Endothelial cell of umbilical vein (primary cell): ENCODE measurements around the gene ELOVL2. TPM values are rescaled to one million over a fixed set of nuclear protein-coding genes. Genes with fewer than 3 reads are reported as not detected.

Experiments used
- BruUV-seq: library from RNA; stranded (reverse); fragments of 400-500 nt; replicated peaks from 2 replicates; lab custom pipeline; 2021; lab: Mats Ljungman, UMichigan
- CTCF ChIA-PET: fragments of 300-600, 350-600 bp; sonication (Branson Sonifier 250); formaldehyde crosslinking; loops from one replicate; lab custom pipeline; 2021; ENCODE audit warnings: antibody characterized with exemption, inconsistent platforms; lab: Charles Lee
- POLR2A ChIA-PET: fragments of 300-600, 350-600 bp; sonication (Branson Sonifier 250); formaldehyde crosslinking; loops from one replicate; lab custom pipeline; 2021; ENCODE audit warnings: antibody characterized with exemption, inconsistent platforms; lab: Charles Lee
- DNase-seq: peaks from one replicate; pipeline ENCODE4 v3.0.0-alpha.2; 2011; ENCODE audit warnings: low read depth, low spot score
- FAIRE-seq: peaks from 2 replicates; lab custom pipeline; 2011; peaks lifted over from hg19 to GRCh38; lab: Jason Lieb, UNC
- H2AFZ ChIP-seq: 2 replicates; pipeline ENCODE4 v1.6.0; 2012; ENCODE audit warnings: low read depth, low read length, control low read depth, inconsistent platforms
- H3K27ac ChIP-seq: 2 replicates; pipeline ENCODE4 v1.5.1; 2011; ENCODE audit warnings: low read depth, mild to moderate bottlenecking, control low read depth, low read length, moderate library complexity; ENCODE audit not compliant: insufficient read depth
- H3K27me3 ChIP-seq, 2 experiments: 2 replicates each; pipeline versions ENCODE4 v1.6.0 to v1.6.1; 2011; ENCODE audit warnings: low read length in 2 of 2, mixed read lengths in 1 of 2; ENCODE audit not compliant: control insufficient read depth in 2 of 2, insufficient read depth in 2 of 2
- H3K36me3 ChIP-seq, 2 experiments: 2 replicates in 1 of 2; 3 replicates in 1 of 2; pipeline ENCODE4 v1.5.1; 2011; ENCODE audit warnings: low read length in 2 of 2, mild to moderate bottlenecking in 1 of 2, moderate library complexity in 1 of 2; ENCODE audit not compliant: control insufficient read depth in 2 of 2, insufficient read depth in 2 of 2; ENCODE audit errors: extremely low read depth in 1 of 2
- H3K4me1 ChIP-seq: 3 replicates; pipeline ENCODE4 v1.5.1; 2011; ENCODE audit warnings: mild to moderate bottlenecking, low read length; ENCODE audit not compliant: control insufficient read depth, insufficient read depth; ENCODE audit errors: extremely low read depth
- H3K4me2 ChIP-seq: 2 replicates; pipeline ENCODE4 v1.6.1; 2011; ENCODE audit warnings: low read length, control low read depth, mixed read lengths; ENCODE audit not compliant: insufficient read depth
- H3K4me3 ChIP-seq, 3 experiments: fragments of 200-600 bp in 1 of 3; sonication (generic), shearing (Covaris generic) in 1 of 3; replicated peaks in 1 of 3; 2 replicates each; pipeline ENCODE4 v1.5.1; 2011 to 2016; ENCODE audit warnings: control low read depth in 3 of 3, low read length in 3 of 3, mild to moderate bottlenecking in 2 of 3, inconsistent platforms in 1 of 3, low read depth in 1 of 3, moderate library complexity in 1 of 3; ENCODE audit not compliant: insufficient read depth in 1 of 3
- H3K79me2 ChIP-seq: 2 replicates; pipeline ENCODE4 v1.6.0; 2012; ENCODE audit warnings: low read length, inconsistent platforms; ENCODE audit not compliant: control insufficient read depth, insufficient read depth
- H3K9ac ChIP-seq: replicated peaks from 2 replicates; pipeline ENCODE3; 2011; ENCODE audit warnings: low read length, control low read depth; ENCODE audit not compliant: insufficient read depth; ENCODE audit errors: extremely low read depth
- H3K9me1 ChIP-seq: replicated peaks from 3 replicates; pipeline ENCODE4 v1.6.0; 2011; ENCODE audit warnings: mild to moderate bottlenecking, low read length; ENCODE audit not compliant: control insufficient read depth, insufficient read depth; ENCODE audit errors: extremely low read depth
- H3K9me3 ChIP-seq: replicated peaks from 2 replicates; pipeline ENCODE4 v1.5.1; 2012; ENCODE audit warnings: low read length, inconsistent platforms; ENCODE audit not compliant: control insufficient read depth, insufficient read depth
- H4K20me1 ChIP-seq: replicated peaks from 2 replicates; pipeline ENCODE3; 2011; ENCODE audit warnings: mild to moderate bottlenecking, low read length; ENCODE audit not compliant: control insufficient read depth, insufficient read depth; ENCODE audit errors: extremely low read depth
- EZH2 ChIP-seq: IDR thresholded peaks from 2 replicates; pipeline ENCODE4 v1.6.1; 2012; ENCODE audit warnings: borderline replicate concordance, low read depth, mild to moderate bottlenecking, moderate library complexity, low read length, inconsistent platforms; ENCODE audit not compliant: severe bottlenecking
- FOS ChIP-seq: IDR thresholded peaks from 2 replicates; pipeline ENCODE4 v1.6.1; 2011; ENCODE audit warnings: mild to moderate bottlenecking, low read length, moderate library complexity, borderline replicate concordance; ENCODE audit not compliant: insufficient read depth
- GATA2 ChIP-seq: IDR thresholded peaks from 2 replicates; pipeline ENCODE4 v1.7.0; 2011; ENCODE audit warnings: low read depth, mild to moderate bottlenecking, moderate library complexity, mixed read lengths, low read length; ENCODE audit not compliant: insufficient read length, insufficient read depth
- JUN ChIP-seq: IDR thresholded peaks from 2 replicates; pipeline ENCODE4 v1.6.1; 2011; ENCODE audit warnings: borderline replicate concordance, low read depth; ENCODE audit not compliant: insufficient read length, insufficient read depth
- MAX ChIP-seq: IDR thresholded peaks from 2 replicates; pipeline ENCODE4 v1.6.1; 2011; ENCODE audit not compliant: insufficient read depth, insufficient read length
- MYC ChIP-seq: IDR thresholded peaks from one replicate; pipeline ENCODE4 v1.6.1; 2011; ENCODE audit warnings: mild to moderate bottlenecking, low read depth, low read length
- POLR2A ChIP-seq: IDR thresholded peaks from 2 replicates; pipeline ENCODE4 v1.6.1; 2012; ENCODE audit warnings: low read depth, mild to moderate bottlenecking, control low read depth, low read length
- POLR2AphosphoS5 ChIP-seq: IDR thresholded peaks from 2 replicates; pipeline ENCODE4 v1.6.1; 2012; ENCODE audit warnings: low read depth, mild to moderate bottlenecking, control low read depth, low read length, moderate library complexity; ENCODE audit not compliant: insufficient read depth
- dilution Hi-C: fragments of 300-500 bp; cut with MboI; formaldehyde crosslinking; loops from one replicate; pipeline ENCODE4 v1.15.0; 2019; ENCODE audit warnings: low sequenced_read_pairs; ENCODE audit not compliant: extremely low pct_ligation_motif_present
- intact Hi-C: fragments of 100-400 bp; cut with micrococcal nuclease; formaldehyde crosslinking; loops from one replicate; pipeline ENCODE4 v1.10.0; 2022
- polyA plus RNA-seq, 4 experiments: library from polyadenylated mRNA; depleted of rRNA in 3 of 4; stranded (reverse) in 3 of 4; unstranded in 1 of 4; fragments of >200 nt; gene quantifications; 2 replicates each; pipeline versions ENCODE4 v1.2.1 to v1.2.3, GENCODE V29; 2011 to 2012; ENCODE audit warnings: missing spikeins in 1 of 4
- total RNA-seq: library from RNA; stranded (reverse); gene quantifications from 2 replicates; pipeline ENCODE4 v1.2.3, GENCODE V29; 2021
- TF ChIP-seq, protein P1 (sequence below), 2 donors: IDR thresholded peaks; 1 replicate in 1 of 2; 2 replicates in 1 of 2; pipeline ENCODE4 v1.5.1; 2011; ENCODE audit warnings: low read length in 2 of 2, mild to moderate bottlenecking in 2 of 2, moderate library complexity in 2 of 2, control low read depth in 1 of 2, inconsistent platforms in 1 of 2, low read depth in 1 of 2; ENCODE audit not compliant: insufficient read depth in 1 of 2; ENCODE audit errors: extremely low read depth in 1 of 2

ELOVL2 gene
- total and polyA plus RNA-seq, 2 donors (not counting 3 experiments of a cell fraction or from before 2014, with no cell fraction given): not detected

DNA sequence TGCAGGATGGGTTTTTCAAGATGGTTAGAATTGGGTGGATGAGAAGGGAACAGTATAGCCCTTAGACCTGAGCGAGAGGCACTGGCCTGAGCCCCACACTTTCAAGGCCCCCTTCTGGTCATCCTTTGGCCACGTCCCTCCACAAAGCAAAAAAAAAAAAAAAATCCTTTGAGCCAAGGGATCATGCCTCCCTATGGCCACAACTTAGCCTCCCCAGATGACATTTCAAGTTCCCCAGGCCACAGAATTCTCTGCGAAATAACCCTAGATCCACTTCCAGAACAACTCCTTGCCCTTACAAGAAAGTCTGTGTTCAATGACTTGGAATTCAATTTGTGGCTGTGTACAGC, 30.4 kb downstream of the ELOVL2 start:
- Histone ChIP-seq H3K4me1 (peaks cover 6% of the 10 kb centered on the region), H3K27ac (no peak overlapping the region), H3K4me3 (no peak overlapping the region), H3K27me3 (peaks cover 4 to 7% of the 10 kb centered on the region in 2 experiments), H3K9me3 (no peaks in the 10 kb centered on the region), H3K9me1 (no peaks in the 10 kb centered on the region), H3K4me2 (no peak overlapping the region), H2AFZ (no peak overlapping the region), H3K79me2 (no peaks in the 10 kb centered on the region), H4K20me1 (no peaks in the 10 kb centered on the region), H3K36me3 (no peaks in the 10 kb centered on the region), H3K9ac (no peak overlapping the region)
- POLR2A ChIA-PET: no interaction called here
- no peak for FAIRE-seq
- dilution Hi-C loops (no loop called here), intact Hi-C loops (no loop called here)
- TF ChIP-seq JUN (no peak), POLR2A (no peak), GATA2 (no peak)
- CTCF ChIA-PET: no interaction called here
- DNase-seq: no peak
- BruUV-seq: no TSS peak

DNA sequence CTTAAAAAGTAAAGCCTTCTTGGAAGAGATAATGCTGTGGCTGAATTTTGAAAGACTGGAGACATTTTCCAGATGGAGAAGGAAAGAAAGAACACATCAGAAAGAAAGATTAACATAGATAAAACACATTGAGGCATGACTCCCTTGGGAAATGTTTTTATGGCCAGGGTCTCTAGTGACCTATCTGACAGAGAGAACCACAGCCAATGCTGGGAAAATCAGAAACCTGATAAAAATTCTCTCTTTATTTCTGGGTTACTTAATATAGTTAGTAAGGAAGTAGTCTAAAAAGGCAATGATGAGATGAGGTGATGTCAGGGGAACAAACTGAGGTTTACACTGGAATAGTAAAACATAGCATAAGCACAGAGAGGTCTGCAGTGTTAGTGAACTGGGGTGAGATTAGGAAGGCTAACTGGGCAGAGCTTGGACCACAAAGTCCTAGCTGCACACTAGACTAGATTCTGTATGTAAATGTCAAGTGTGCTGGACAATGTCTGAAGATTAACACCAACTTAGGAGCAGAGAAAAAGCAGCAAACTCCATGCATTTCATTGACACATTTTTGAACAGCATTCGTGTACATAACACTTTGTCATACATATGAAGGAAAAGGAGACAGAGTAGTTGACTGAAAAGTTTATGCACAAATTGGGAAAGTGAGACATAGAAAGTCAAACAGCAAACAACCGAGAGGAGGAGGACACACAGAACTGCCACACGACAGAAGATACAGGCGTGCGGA, 31.0 kb downstream of the ELOVL2 start:
- Histone ChIP-seq H3K36me3 (no peaks in the 10 kb centered on the region), H3K9ac (no peak overlapping the region), H3K9me1 (no peaks in the 10 kb centered on the region), H3K9me3 (no peaks in the 10 kb centered on the region), H3K79me2 (no peaks in the 10 kb centered on the region), H2AFZ (no peak overlapping the region), H3K4me2 (no peak overlapping the region), H3K4me3 (no peak overlapping the region), H3K27ac (no peak overlapping the region), H4K20me1 (no peaks in the 10 kb centered on the region), H3K4me1 (peaks cover 6% of the 10 kb centered on the region), H3K27me3 (peaks cover 4 to 7% of the 10 kb centered on the region in 2 experiments)
- CTCF ChIA-PET: no interaction called here
- TF ChIP-seq GATA2 (no peak), MYC (no peak), POLR2AphosphoS5 (no peak), JUN (no peak), FOS (no peak), MAX (no peak), EZH2 (no peak), POLR2A (no peak)
- TF ChIP-seq, protein P1, sequence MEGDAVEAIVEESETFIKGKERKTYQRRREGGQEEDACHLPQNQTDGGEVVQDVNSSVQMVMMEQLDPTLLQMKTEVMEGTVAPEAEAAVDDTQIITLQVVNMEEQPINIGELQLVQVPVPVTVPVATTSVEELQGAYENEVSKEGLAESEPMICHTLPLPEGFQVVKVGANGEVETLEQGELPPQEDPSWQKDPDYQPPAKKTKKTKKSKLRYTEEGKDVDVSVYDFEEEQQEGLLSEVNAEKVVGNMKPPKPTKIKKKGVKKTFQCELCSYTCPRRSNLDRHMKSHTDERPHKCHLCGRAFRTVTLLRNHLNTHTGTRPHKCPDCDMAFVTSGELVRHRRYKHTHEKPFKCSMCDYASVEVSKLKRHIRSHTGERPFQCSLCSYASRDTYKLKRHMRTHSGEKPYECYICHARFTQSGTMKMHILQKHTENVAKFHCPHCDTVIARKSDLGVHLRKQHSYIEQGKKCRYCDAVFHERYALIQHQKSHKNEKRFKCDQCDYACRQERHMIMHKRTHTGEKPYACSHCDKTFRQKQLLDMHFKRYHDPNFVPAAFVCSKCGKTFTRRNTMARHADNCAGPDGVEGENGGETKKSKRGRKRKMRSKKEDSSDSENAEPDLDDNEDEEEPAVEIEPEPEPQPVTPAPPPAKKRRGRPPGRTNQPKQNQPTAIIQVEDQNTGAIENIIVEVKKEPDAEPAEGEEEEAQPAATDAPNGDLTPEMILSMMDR (IDR thresholded peaks at IDR 0.05; ENCODE audit: extremely low read depth in 1 of 2, insufficient read depth in 1 of 2, low read depth in 1 of 2, low read length in 2 of 2): no peak
- POLR2A ChIA-PET: no interaction called here
- DNase-seq (no peak), FAIRE-seq (no peak)
- dilution Hi-C loops (no loop called here), intact Hi-C loops (no loop called here)
- no TSS peak for BruUV-seq
